H9 (cell line): ENCODE data around the gene AS3MT. TPM values are rescaled to one million over a fixed set of nuclear protein-coding genes. Genes with fewer than 3 reads are reported as not detected.

Source experiments
- DNase-seq: peaks from one replicate; pipeline ENCODE4 v3.0.0-alpha.2; 2017
- H2AFZ ChIP-seq: one replicate; pipeline ENCODE4 v1.6.1; 2013; ENCODE audit warnings: mild to moderate bottlenecking, low read length, control low read depth, moderate library complexity
- H2AK5ac ChIP-seq: 2 replicates; pipeline ENCODE4 v1.6.1; 2013; ENCODE audit warnings: low read length, control low read depth, mixed read lengths; ENCODE audit not compliant: insufficient read length
- H2BK120ac ChIP-seq: one replicate; pipeline ENCODE4 v1.6.1; 2013; ENCODE audit warnings: low read depth, mild to moderate bottlenecking, low read length, control low read depth, inconsistent platforms; ENCODE audit not compliant: poor library complexity, severe bottlenecking
- H2BK12ac ChIP-seq: 2 replicates; pipeline ENCODE4 v1.6.1; 2013; ENCODE audit warnings: low read length, control low read depth, mixed read lengths, low read depth; ENCODE audit not compliant: insufficient read length
- H2BK15ac ChIP-seq: 2 replicates; pipeline ENCODE4 v1.6.1; 2013; ENCODE audit warnings: low read depth, low read length, control low read depth
- H2BK20ac ChIP-seq: one replicate; pipeline ENCODE4 v1.6.1; 2013; ENCODE audit warnings: low read depth, mild to moderate bottlenecking, low read length, control low read depth, inconsistent platforms; ENCODE audit not compliant: poor library complexity, severe bottlenecking
- H2BK5ac ChIP-seq: 2 replicates; pipeline ENCODE4 v1.6.1; 2013; ENCODE audit warnings: low read length, control low read depth, mixed read lengths; ENCODE audit not compliant: insufficient read length
- H3K14ac ChIP-seq: 2 replicates; pipeline ENCODE4 v1.6.1; 2013; ENCODE audit warnings: low read length, control low read depth; ENCODE audit not compliant: insufficient read depth
- H3K18ac ChIP-seq: 2 replicates; pipeline ENCODE4 v1.6.1; 2013; ENCODE audit warnings: low read depth, mild to moderate bottlenecking, mixed read lengths, low read length, control low read depth; ENCODE audit not compliant: insufficient read length
- H3K23ac ChIP-seq: 2 replicates; pipeline ENCODE4 v1.6.1; 2013; ENCODE audit warnings: low read length, control low read depth, mixed read lengths, low read depth; ENCODE audit not compliant: insufficient read length
- H3K23me2 ChIP-seq: 2 replicates; pipeline ENCODE4 v1.6.1; 2013; ENCODE audit warnings: low read depth, mild to moderate bottlenecking, mixed read lengths, low read length, control low read depth; ENCODE audit not compliant: insufficient read length, poor library complexity, severe bottlenecking
- H3K27ac ChIP-seq: 2 replicates; pipeline ENCODE4 v1.5.1; 2013; ENCODE audit warnings: low read length, control low read depth, mixed read lengths, low read depth; ENCODE audit not compliant: insufficient read length
- H3K27me3 ChIP-seq: 2 replicates; pipeline ENCODE4 v1.6.1; 2013; ENCODE audit warnings: low read length, control low read depth, inconsistent platforms; ENCODE audit not compliant: insufficient read depth
- H3K4ac ChIP-seq: 2 replicates; pipeline ENCODE4 v1.6.1; 2013; ENCODE audit warnings: low read depth, mild to moderate bottlenecking, control low read depth, inconsistent platforms, low read length, moderate library complexity
- H3K4me1 ChIP-seq: 2 replicates; pipeline ENCODE4 v1.6.1; 2013; ENCODE audit warnings: low read length, control low read depth, inconsistent platforms; ENCODE audit not compliant: insufficient read depth
- H3K4me2 ChIP-seq: 2 replicates; pipeline ENCODE4 v1.6.1; 2013; ENCODE audit warnings: low read length, control low read depth, mixed read lengths; ENCODE audit not compliant: insufficient read length, insufficient read depth
- H3K56ac ChIP-seq: 2 replicates; pipeline ENCODE4 v1.6.1; 2013; ENCODE audit warnings: low read depth, mild to moderate bottlenecking, mixed read lengths, low read length, control low read depth; ENCODE audit not compliant: insufficient read length
- H3K79me1 ChIP-seq: 2 replicates; pipeline ENCODE4 v1.6.1; 2013; ENCODE audit warnings: low read depth, mild to moderate bottlenecking, moderate library complexity, low read length, control low read depth, inconsistent platforms; ENCODE audit not compliant: insufficient read depth, poor library complexity, severe bottlenecking
- H3K79me2 ChIP-seq: 2 replicates; pipeline ENCODE4 v1.6.1; 2013; ENCODE audit warnings: low read length, control low read depth, inconsistent platforms; ENCODE audit not compliant: insufficient read depth
- H3K9ac ChIP-seq: 2 replicates; pipeline ENCODE4 v1.6.1; 2013; ENCODE audit warnings: low read length, control low read depth, mixed read lengths; ENCODE audit not compliant: insufficient read length; ENCODE audit errors: extremely low read depth
- H3K9me3 ChIP-seq: one replicate; pipeline ENCODE4 v1.6.1; 2013; ENCODE audit warnings: low read depth, low read length, inconsistent platforms; ENCODE audit not compliant: control insufficient read depth
- H3T11ph ChIP-seq: one replicate; pipeline ENCODE4 v1.6.1; 2013; ENCODE audit warnings: mild to moderate bottlenecking, low read length, control low read depth, inconsistent platforms
- H4K20me1 ChIP-seq: one replicate; pipeline ENCODE4 v1.6.1; 2013; ENCODE audit not compliant: control insufficient read depth, insufficient read length, insufficient read depth
- H4K5ac ChIP-seq: 2 replicates; pipeline ENCODE4 v1.6.1; 2013; ENCODE audit warnings: low read depth, mild to moderate bottlenecking, mixed read lengths, low read length, control low read depth; ENCODE audit not compliant: insufficient read length
- H4K8ac ChIP-seq: replicated peaks from 2 replicates; pipeline ENCODE4 v1.6.1; 2013; ENCODE audit warnings: low read length, control low read depth, mixed read lengths, low read depth; ENCODE audit not compliant: insufficient read length
- H4K91ac ChIP-seq: 2 replicates; pipeline ENCODE4 v1.6.1; 2013; ENCODE audit warnings: low read depth, mild to moderate bottlenecking, moderate library complexity, mixed read lengths, low read length, control low read depth; ENCODE audit not compliant: insufficient read length
- H3K27ac Mint-ChIP-seq, 3 experiments: 2 replicates in 2 of 3; 3 replicates in 1 of 3; pipeline ENCODE4 v1.8.0; 2020 to 2021; ENCODE audit warnings: mixed read lengths in 3 of 3, mild to moderate bottlenecking in 1 of 3, moderate library complexity in 1 of 3
- H3K27me3 Mint-ChIP-seq: 2 replicates; pipeline ENCODE4 v1.8.0; 2021; ENCODE audit warnings: low read depth, mild to moderate bottlenecking, moderate library complexity, mixed read lengths
- H3K36me3 Mint-ChIP-seq, 3 experiments: 2 replicates in 2 of 3; 3 replicates in 1 of 3; pipeline ENCODE4 v1.8.0; 2020 to 2021; ENCODE audit warnings: low read depth in 3 of 3, mixed read lengths in 3 of 3; ENCODE audit not compliant: insufficient read depth in 1 of 3
- H3K4me1 Mint-ChIP-seq, 2 experiments: 2 replicates each; pipeline ENCODE4 v1.8.0; 2020; ENCODE audit warnings: mixed read lengths in 2 of 2
- H3K4me3 Mint-ChIP-seq, 2 experiments: 2 replicates in 1 of 2; 3 replicates in 1 of 2; pipeline ENCODE4 v1.8.0; 2020 to 2021; ENCODE audit warnings: mild to moderate bottlenecking in 2 of 2, mixed read lengths in 2 of 2, moderate library complexity in 1 of 2
- H3K9me3 Mint-ChIP-seq, 2 experiments: 2 replicates in 1 of 2; 3 replicates in 1 of 2; pipeline ENCODE4 v1.8.0; 2020; ENCODE audit warnings: mild to moderate bottlenecking in 2 of 2, mixed read lengths in 2 of 2, moderate library complexity in 1 of 2
- WGBS: extraction: QIAGEN DNeasy Blood & Tissue Kit; methylation state at CpG from one replicate; pipeline ENCODE4 v1.1.7; 2013; ENCODE audit warnings: missing lambda C conversion rate, low lambda C conversion rate, mixed read lengths; ENCODE audit not compliant: insufficient read length; ENCODE audit errors: extremely low coverage; 5-methylcytosine and 5-hydroxymethylcytosine counted together
- total RNA-seq: library from RNA; stranded (reverse); gene quantifications from 2 replicates; pipeline ENCODE4 v1.2.1, GENCODE V29; 2021
- TF ChIP-seq, protein P1 (sequence below): fragments of 200-600 bp; sonication (generic); conservative IDR thresholded peaks from 3 replicates; pipeline ENCODE4 v1.8.0; 2021; ENCODE audit warnings: antibody characterized with exemption, mild to moderate bottlenecking

AS3MT gene
- total RNA-seq, 1 experiment from 2014 or later = 16.4 TPM

DNA sequence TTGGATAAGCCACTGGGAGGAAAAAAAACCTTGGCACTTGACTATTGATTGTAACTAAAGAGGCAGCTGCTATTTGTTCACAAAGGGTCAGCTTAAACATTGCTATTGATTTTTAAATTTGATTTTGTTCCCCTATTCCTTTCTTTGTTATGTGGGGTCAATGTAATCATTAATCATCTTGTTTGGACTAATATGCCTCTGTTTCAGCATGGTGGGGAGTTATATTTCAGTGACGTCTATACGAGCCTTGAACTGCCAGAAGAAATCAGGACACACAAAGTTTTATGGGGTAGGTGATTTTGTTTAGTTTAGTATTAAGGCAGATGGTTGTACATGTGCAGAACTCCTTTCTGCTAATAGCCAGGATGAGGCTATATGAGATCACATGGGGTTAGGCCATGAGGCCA lies 7.5 kb downstream of the AS3MT start:
- H3T11ph ChIP-seq = no peak overlapping the region
- no peaks in the 10 kb centered on the region for H3K79me1 ChIP-seq
- no peak overlapping the region for H2BK5ac ChIP-seq
- Mint-ChIP-seq H3K9me3 (no peaks in the 10 kb centered on the region), H3K36me3 (peaks cover 3 to 16% (median 16%) of the 10 kb centered on the region in 3 experiments; a peak in 6 of 7 replicates), H3K4me1 (no peaks in the 10 kb centered on the region), H3K27ac (no peak overlapping the region; a peak in 1 of 7 replicates), H3K27me3 (no peaks in the 10 kb centered on the region), H3K4me3 (no peak overlapping the region)
- no peak overlapping the region for H3K4ac ChIP-seq
- H3K56ac ChIP-seq = no peak overlapping the region
- no peak for DNase-seq
- H4K8ac ChIP-seq = no peak overlapping the region
- no peak overlapping the region for H3K18ac ChIP-seq
- WGBS = no CpG with 5 or more reads among the region's 2 CpGs
- H4K91ac ChIP-seq = no peak overlapping the region
- no peaks in the 10 kb centered on the region for H4K20me1 ChIP-seq
- H4K5ac ChIP-seq = no peak overlapping the region
- H3K27me3 ChIP-seq = no peaks in the 10 kb centered on the region
- TF ChIP-seq, protein P1, sequence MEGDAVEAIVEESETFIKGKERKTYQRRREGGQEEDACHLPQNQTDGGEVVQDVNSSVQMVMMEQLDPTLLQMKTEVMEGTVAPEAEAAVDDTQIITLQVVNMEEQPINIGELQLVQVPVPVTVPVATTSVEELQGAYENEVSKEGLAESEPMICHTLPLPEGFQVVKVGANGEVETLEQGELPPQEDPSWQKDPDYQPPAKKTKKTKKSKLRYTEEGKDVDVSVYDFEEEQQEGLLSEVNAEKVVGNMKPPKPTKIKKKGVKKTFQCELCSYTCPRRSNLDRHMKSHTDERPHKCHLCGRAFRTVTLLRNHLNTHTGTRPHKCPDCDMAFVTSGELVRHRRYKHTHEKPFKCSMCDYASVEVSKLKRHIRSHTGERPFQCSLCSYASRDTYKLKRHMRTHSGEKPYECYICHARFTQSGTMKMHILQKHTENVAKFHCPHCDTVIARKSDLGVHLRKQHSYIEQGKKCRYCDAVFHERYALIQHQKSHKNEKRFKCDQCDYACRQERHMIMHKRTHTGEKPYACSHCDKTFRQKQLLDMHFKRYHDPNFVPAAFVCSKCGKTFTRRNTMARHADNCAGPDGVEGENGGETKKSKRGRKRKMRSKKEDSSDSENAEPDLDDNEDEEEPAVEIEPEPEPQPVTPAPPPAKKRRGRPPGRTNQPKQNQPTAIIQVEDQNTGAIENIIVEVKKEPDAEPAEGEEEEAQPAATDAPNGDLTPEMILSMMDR = no peak
- H3K4me2 ChIP-seq = no peak overlapping the region
- no peaks in the 10 kb centered on the region for H3K23me2 ChIP-seq
- H2BK15ac ChIP-seq = no peak overlapping the region
- no peak overlapping the region for H3K27ac ChIP-seq
- H2AFZ ChIP-seq = no peak overlapping the region
- no peak overlapping the region for H3K23ac ChIP-seq
- no peaks in the 10 kb centered on the region for H3K79me2 ChIP-seq
- no peak overlapping the region for H3K9ac ChIP-seq
- H3K4me1 ChIP-seq = no peaks in the 10 kb centered on the region
- no peaks in the 10 kb centered on the region for H3K9me3 ChIP-seq
- H3K14ac ChIP-seq = no peak overlapping the region
- no peak overlapping the region for H2BK120ac ChIP-seq
- H2BK12ac ChIP-seq = no peak overlapping the region
- H2BK20ac ChIP-seq = no peak overlapping the region
- H2AK5ac ChIP-seq = no peak overlapping the region
